ENCODE data around the gene BUD13. TPM values are rescaled to one million over a fixed set of nuclear protein-coding genes. Genes with fewer than 3 reads are reported as not detected.
A peak's percentile ranks its signal among the peaks of the same experiment; 100 is the strongest.
"Not testable (repeated sequence)": the region's sequence is repeated elsewhere in the genome, so short reads cannot be mapped to it uniquely, and the experiment has no call there.

Gene BUD13
- total RNA-seq, 6 experiments from 2014 or later = 9.1 to 14.3 (median 13.2) TPM

GRCh38 chr11:116773203-116774097, 663 bp upstream of the BUD13 start:
- DNase-seq = no peak
- Mint-ChIP-seq H3K9me3 (no peaks in the 10 kb centered on the region), H3K27ac (peak overlapping the region; percentile 91)

GRCh38 chr11:116771935-116772334, 852 bp downstream of the BUD13 start:
- H3K27ac Mint-ChIP-seq = peak overlapping the region; percentile 91
- peaks cover 35% of the 10 kb centered on the region for H3K4me1 Mint-ChIP-seq (ENCODE audit: low read depth)
- peak overlapping the region; percentile 96 for H3K4me3 Mint-ChIP-seq
- no peak for TF ChIP-seq CTCF (IDR thresholded peaks at IDR 0.05)
- H3K9me3 Mint-ChIP-seq = no peaks in the 10 kb centered on the region
- no peak for DNase-seq
- H3K36me3 Mint-ChIP-seq (ENCODE audit: low read depth) = peaks cover 20% of the 10 kb centered on the region
- peaks cover 2% of the 10 kb centered on the region for H3K27me3 Mint-ChIP-seq (ENCODE audit: insufficient read depth)

More at GRCh38 chr11:116773203-116774097, 663 bp upstream of the BUD13 start:
- no peak for TF ChIP-seq CTCF (IDR thresholded peaks at IDR 0.05)
- peaks cover 32% of the 10 kb centered on the region for H3K36me3 Mint-ChIP-seq (ENCODE audit: low read depth)
- no peaks in the 10 kb centered on the region; the same call in 1 of the 2 replicates for H3K27me3 Mint-ChIP-seq (ENCODE audit: insufficient read depth)
- peak overlapping the region; percentile 96 for H3K4me3 Mint-ChIP-seq
- peaks cover 35% of the 10 kb centered on the region for H3K4me1 Mint-ChIP-seq (ENCODE audit: low read depth)

- Mint-ChIP-seq H3K9me3 (no peaks in the 10 kb centered on the region), H3K36me3 (ENCODE audit: low read depth) (peaks cover 24% of the 10 kb centered on the region), H3K27ac (no peak overlapping the region), H3K4me3 (no peak overlapping the region), H3K4me1 (ENCODE audit: low read depth) (no peaks in the 10 kb centered on the region), H3K27me3 (ENCODE audit: insufficient read depth) (no peaks in the 10 kb centered on the region; the same call in 1 of the 2 replicates)
- no peak for TF ChIP-seq CTCF (IDR thresholded peaks at IDR 0.05)
- no peak for DNase-seq
Measured at GRCh38 chr11:116762132-116762531, 10.7 kb downstream of the BUD13 start.

GRCh38 chr11:116756044-116756443, 16.7 kb downstream of the BUD13 start:
- H3K9me3 Mint-ChIP-seq; H3K27me3 Mint-ChIP-seq (ENCODE audit: insufficient read depth): not testable (repeated sequence)
- H3K36me3 Mint-ChIP-seq (ENCODE audit: low read depth) = peaks cover 25% of the 10 kb centered on the region

GRCh38 chr11:116750070-116750718, 22.6 kb downstream of the BUD13 start:
- no peaks in the 10 kb centered on the region for H3K27me3 Mint-ChIP-seq (ENCODE audit: insufficient read depth)

More at GRCh38 chr11:116756044-116756443, 16.7 kb downstream of the BUD13 start:
- H3K27ac Mint-ChIP-seq; H3K4me1 Mint-ChIP-seq (ENCODE audit: low read depth); DNase-seq; H3K4me3 Mint-ChIP-seq: not testable (repeated sequence)

More at GRCh38 chr11:116750070-116750718, 22.6 kb downstream of the BUD13 start:
- H3K4me1 Mint-ChIP-seq (ENCODE audit: low read depth) = no peaks in the 10 kb centered on the region
- no peaks in the 10 kb centered on the region for H3K9me3 Mint-ChIP-seq
- DNase-seq = no peak
- TF ChIP-seq CTCF (IDR thresholded peaks at IDR 0.05) = no peak
- peaks cover 4% of the 10 kb centered on the region; the same call in 1 of the 2 replicates for H3K36me3 Mint-ChIP-seq (ENCODE audit: low read depth)
- H3K4me3 Mint-ChIP-seq = no peak overlapping the region
- H3K27ac Mint-ChIP-seq = no peak overlapping the region
